Panc1 (cell line): Measurements from ENCODE around the gene ITPR3. TPM values are rescaled to one million over a fixed set of nuclear protein-coding genes. Genes with fewer than 3 reads are reported as not detected.

ENCODE experiments used
- ATAC-seq: fragments of 200-7000 bp; cut with Tn5 transposase; 2 replicates; pipeline ENCODE4 v1.9.1; 2020; ENCODE audit warnings: mild to moderate bottlenecking, moderate library complexity
- BruUV-seq: library from RNA; stranded (reverse); fragments of 400-500 nt; replicated peaks from 2 replicates; lab custom pipeline; 2021; lab: Mats Ljungman, UMichigan
- CTCF ChIA-PET: fragments of 300-600 bp; sonication (Branson Sonifier 250); formaldehyde crosslinking; loops from one replicate; lab custom pipeline; 2022; ENCODE audit warnings: antibody characterized with exemption; lab: Charles Lee
- POLR2A ChIA-PET: fragments of 300-600 bp; sonication (Branson Sonifier 250); formaldehyde crosslinking; loops from one replicate; lab custom pipeline; 2022; ENCODE audit warnings: antibody characterized with exemption; lab: Charles Lee
- DNase-seq: peaks from one replicate; pipeline ENCODE4 v3.0.0-alpha.2; 2010; ENCODE audit warnings: low read depth, low spot score
- H3K27ac ChIP-seq: 2 replicates; pipeline ENCODE4 v1.5.1; 2011; ENCODE audit warnings: mild to moderate bottlenecking, low read length, inconsistent platforms
- H3K27me3 ChIP-seq: fragments of 200-500 bp; sonication (Bioruptor generic); 2 replicates; pipeline ENCODE4 v1.6.0; 2014; ENCODE audit warnings: low read length, inconsistent platforms; ENCODE audit not compliant: control insufficient read depth, insufficient read depth
- H3K36me3 ChIP-seq: fragments of 200-500 bp; sonication (Bioruptor generic); 2 replicates; pipeline ENCODE4 v1.5.1; 2014; ENCODE audit warnings: inconsistent platforms, mild to moderate bottlenecking, low read length, moderate library complexity; ENCODE audit not compliant: control insufficient read depth, insufficient read depth
- H3K4me1 ChIP-seq: 2 replicates; pipeline ENCODE4 v1.5.1; 2011; ENCODE audit warnings: inconsistent platforms, mild to moderate bottlenecking, low read length, moderate library complexity; ENCODE audit not compliant: control insufficient read depth, insufficient read depth
- H3K4me3 ChIP-seq, 2 experiments: 2 replicates each; pipeline ENCODE4 v1.5.1; 2011 to 2012; ENCODE audit warnings: low read depth in 2 of 2, low read length in 2 of 2, mild to moderate bottlenecking in 2 of 2, inconsistent platforms in 1 of 2, moderate library complexity in 1 of 2
- H3K9me3 ChIP-seq: fragments of 200-500 bp; sonication (Bioruptor generic); 2 replicates; pipeline ENCODE4 v1.5.1; 2014; ENCODE audit warnings: low read depth, mild to moderate bottlenecking, inconsistent platforms, low read length, moderate library complexity; ENCODE audit not compliant: control insufficient read depth, insufficient read depth
- POLR2AphosphoS5 ChIP-seq: IDR thresholded peaks from 2 replicates; pipeline ENCODE4 v1.6.1; 2012; ENCODE audit warnings: mild to moderate bottlenecking, low read depth, low read length, moderate library complexity
- SIN3A ChIP-seq: IDR thresholded peaks from 2 replicates; pipeline ENCODE4 v1.6.1; 2012; ENCODE audit warnings: low read depth, mild to moderate bottlenecking, low read length, moderate library complexity, borderline replicate concordance; ENCODE audit not compliant: insufficient read depth
- TCF7L2 ChIP-seq: IDR thresholded peaks from 2 replicates; pipeline ENCODE4 v1.6.1; 2011; ENCODE audit warnings: mild to moderate bottlenecking, low read depth, low read length, inconsistent platforms
- in situ Hi-C: cut with HindIII; loops from 2 replicates; pipeline ENCODE4 v1.10.0; 2016; ENCODE audit warnings: low sequenced_read_pairs, low pct_unique_long_range_greater_than_20kb
- intact Hi-C: fragments of 100-400 bp; cut with micrococcal nuclease; formaldehyde crosslinking; loops from one replicate; pipeline ENCODE4 v1.10.0; 2022; ENCODE audit not compliant: unreplicated experiment
- total RNA-seq: library from RNA; stranded (reverse); gene quantifications from one replicate; pipeline ENCODE4 v1.2.1, GENCODE V29; 2021; ENCODE audit not compliant: unreplicated experiment
- TF ChIP-seq, protein P1 (sequence below), 2 experiments: IDR thresholded peaks; 2 replicates each; pipeline ENCODE4 v1.6.1; 2011 to 2012; ENCODE audit warnings: low read depth in 2 of 2, control low read depth in 1 of 2, low read length in 1 of 2, mild to moderate bottlenecking in 1 of 2, moderate library complexity in 1 of 2; ENCODE audit not compliant: insufficient read depth in 1 of 2
- TF ChIP-seq, protein P2 (sequence below): fragments of 450-650 bp; IDR thresholded peaks from 2 replicates; pipeline ENCODE4 v1.5.1; 2017; ENCODE audit warnings: mild to moderate bottlenecking

The ITPR3 gene
- total RNA-seq, 1 experiment from 2014 or later: 65.8 TPM

DNA sequence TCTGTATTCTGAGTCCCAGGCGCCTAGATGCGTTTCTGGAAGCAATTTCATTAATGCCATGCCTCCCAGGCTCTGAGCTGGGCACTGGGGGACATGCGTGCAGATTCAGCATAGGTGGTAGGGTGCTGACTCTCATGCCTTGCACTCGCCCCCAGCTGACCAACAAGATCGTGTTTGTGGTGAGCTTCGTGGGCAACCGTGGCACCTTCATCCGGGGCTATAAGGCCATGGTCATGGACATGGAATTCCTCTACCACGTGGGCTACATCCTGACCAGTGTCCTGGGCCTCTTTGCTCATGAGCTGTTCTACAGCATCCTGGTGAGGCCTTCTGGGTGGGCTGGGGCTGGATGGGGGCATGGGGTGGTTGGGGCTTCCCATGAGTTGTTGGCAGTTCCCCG lies 68.8 kb downstream of the ITPR3 start:
- in situ Hi-C loops: no loop called here
- BruUV-seq: no TSS peak
- DNase-seq: no peak

DNA sequence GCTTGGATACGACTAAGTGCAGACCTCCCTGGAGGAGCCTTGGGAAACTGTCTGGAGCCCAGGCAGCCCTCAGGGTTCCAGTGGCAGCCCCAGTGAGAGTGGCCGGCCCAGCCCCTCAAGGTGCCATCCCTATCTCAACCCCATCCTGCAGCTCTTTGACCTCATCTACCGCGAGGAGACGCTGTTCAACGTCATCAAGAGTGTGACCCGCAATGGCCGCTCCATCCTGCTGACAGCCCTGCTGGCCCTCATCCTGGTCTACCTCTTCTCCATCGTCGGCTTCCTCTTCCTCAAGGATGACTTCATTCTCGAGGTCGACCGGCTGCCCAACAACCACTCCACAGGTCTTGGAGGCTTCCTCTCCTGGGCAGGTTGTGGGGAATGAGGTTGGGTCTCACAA lies 69.6 kb downstream of the ITPR3 start:
- Histone ChIP-seq H3K9me3 (no peaks in the 10 kb centered on the region), H3K36me3 (0 out of 2 replicates have a peak, but pooled peaks cover 2% of the 10 kb centered on the region), H3K4me3 (no peak overlapping the region), H3K27me3 (no peaks in the 10 kb centered on the region), H3K4me1 (peaks cover 27% of the 10 kb centered on the region), H3K27ac (no peak overlapping the region)
- no TSS peak for BruUV-seq
- no peak for DNase-seq
- in situ Hi-C loops: no loop called here
- TF ChIP-seq, protein P1, sequence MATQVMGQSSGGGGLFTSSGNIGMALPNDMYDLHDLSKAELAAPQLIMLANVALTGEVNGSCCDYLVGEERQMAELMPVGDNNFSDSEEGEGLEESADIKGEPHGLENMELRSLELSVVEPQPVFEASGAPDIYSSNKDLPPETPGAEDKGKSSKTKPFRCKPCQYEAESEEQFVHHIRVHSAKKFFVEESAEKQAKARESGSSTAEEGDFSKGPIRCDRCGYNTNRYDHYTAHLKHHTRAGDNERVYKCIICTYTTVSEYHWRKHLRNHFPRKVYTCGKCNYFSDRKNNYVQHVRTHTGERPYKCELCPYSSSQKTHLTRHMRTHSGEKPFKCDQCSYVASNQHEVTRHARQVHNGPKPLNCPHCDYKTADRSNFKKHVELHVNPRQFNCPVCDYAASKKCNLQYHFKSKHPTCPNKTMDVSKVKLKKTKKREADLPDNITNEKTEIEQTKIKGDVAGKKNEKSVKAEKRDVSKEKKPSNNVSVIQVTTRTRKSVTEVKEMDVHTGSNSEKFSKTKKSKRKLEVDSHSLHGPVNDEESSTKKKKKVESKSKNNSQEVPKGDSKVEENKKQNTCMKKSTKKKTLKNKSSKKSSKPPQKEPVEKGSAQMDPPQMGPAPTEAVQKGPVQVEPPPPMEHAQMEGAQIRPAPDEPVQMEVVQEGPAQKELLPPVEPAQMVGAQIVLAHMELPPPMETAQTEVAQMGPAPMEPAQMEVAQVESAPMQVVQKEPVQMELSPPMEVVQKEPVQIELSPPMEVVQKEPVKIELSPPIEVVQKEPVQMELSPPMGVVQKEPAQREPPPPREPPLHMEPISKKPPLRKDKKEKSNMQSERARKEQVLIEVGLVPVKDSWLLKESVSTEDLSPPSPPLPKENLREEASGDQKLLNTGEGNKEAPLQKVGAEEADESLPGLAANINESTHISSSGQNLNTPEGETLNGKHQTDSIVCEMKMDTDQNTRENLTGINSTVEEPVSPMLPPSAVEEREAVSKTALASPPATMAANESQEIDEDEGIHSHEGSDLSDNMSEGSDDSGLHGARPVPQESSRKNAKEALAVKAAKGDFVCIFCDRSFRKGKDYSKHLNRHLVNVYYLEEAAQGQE (IDR thresholded peaks at IDR 0.05; ENCODE audit: insufficient read depth in 1 of 2, low read depth in 2 of 2, low read length in 1 of 2): no peak
- TF ChIP-seq POLR2AphosphoS5: no peak
- TF ChIP-seq, protein P2, sequence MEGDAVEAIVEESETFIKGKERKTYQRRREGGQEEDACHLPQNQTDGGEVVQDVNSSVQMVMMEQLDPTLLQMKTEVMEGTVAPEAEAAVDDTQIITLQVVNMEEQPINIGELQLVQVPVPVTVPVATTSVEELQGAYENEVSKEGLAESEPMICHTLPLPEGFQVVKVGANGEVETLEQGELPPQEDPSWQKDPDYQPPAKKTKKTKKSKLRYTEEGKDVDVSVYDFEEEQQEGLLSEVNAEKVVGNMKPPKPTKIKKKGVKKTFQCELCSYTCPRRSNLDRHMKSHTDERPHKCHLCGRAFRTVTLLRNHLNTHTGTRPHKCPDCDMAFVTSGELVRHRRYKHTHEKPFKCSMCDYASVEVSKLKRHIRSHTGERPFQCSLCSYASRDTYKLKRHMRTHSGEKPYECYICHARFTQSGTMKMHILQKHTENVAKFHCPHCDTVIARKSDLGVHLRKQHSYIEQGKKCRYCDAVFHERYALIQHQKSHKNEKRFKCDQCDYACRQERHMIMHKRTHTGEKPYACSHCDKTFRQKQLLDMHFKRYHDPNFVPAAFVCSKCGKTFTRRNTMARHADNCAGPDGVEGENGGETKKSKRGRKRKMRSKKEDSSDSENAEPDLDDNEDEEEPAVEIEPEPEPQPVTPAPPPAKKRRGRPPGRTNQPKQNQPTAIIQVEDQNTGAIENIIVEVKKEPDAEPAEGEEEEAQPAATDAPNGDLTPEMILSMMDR: no peak
- no peak for TF ChIP-seq SIN3A
- no peak for TF ChIP-seq TCF7L2
- ATAC-seq: no peak
- ChIA-PET POLR2A (no interaction called here), CTCF (interaction anchor here (1.3 kb wide), 1 partner anchor 10 kb away, joined by 6 read pairs; no protein-coding TSS in a partner anchor)
- intact Hi-C loops: no loop called here

More for the DNA sequence above, 68.8 kb downstream of the ITPR3 start:
- Histone ChIP-seq H3K9me3 (no peaks in the 10 kb centered on the region), H3K4me3 (no peak overlapping the region), H3K36me3 (0 out of 2 replicates have a peak, but pooled peaks cover 2% of the 10 kb centered on the region), H3K27ac (no peak overlapping the region), H3K27me3 (no peaks in the 10 kb centered on the region), H3K4me1 (peaks cover 23% of the 10 kb centered on the region)
- no peak for ATAC-seq
- intact Hi-C loops: no loop called here
- TF ChIP-seq SIN3A: no peak
- TF ChIP-seq, protein P2: no peak
- TF ChIP-seq, protein P1 (IDR thresholded peaks at IDR 0.05; ENCODE audit: insufficient read depth in 1 of 2, low read depth in 2 of 2, low read length in 1 of 2): no peak
- no peak for TF ChIP-seq TCF7L2
- no peak for TF ChIP-seq POLR2AphosphoS5
- CTCF ChIA-PET: interaction anchor here (1.3 kb wide), 1 partner anchor 11 kb away, joined by 6 read pairs; no protein-coding TSS in a partner anchor
- POLR2A ChIA-PET: no interaction called here
